Measurements from ENCODE around the gene ZNF487.
"Not testable (repeated sequence)": the region's sequence is repeated elsewhere in the genome, so short reads cannot be mapped to it uniquely, and the experiment has no call there.

ZNF487 gene

DNA sequence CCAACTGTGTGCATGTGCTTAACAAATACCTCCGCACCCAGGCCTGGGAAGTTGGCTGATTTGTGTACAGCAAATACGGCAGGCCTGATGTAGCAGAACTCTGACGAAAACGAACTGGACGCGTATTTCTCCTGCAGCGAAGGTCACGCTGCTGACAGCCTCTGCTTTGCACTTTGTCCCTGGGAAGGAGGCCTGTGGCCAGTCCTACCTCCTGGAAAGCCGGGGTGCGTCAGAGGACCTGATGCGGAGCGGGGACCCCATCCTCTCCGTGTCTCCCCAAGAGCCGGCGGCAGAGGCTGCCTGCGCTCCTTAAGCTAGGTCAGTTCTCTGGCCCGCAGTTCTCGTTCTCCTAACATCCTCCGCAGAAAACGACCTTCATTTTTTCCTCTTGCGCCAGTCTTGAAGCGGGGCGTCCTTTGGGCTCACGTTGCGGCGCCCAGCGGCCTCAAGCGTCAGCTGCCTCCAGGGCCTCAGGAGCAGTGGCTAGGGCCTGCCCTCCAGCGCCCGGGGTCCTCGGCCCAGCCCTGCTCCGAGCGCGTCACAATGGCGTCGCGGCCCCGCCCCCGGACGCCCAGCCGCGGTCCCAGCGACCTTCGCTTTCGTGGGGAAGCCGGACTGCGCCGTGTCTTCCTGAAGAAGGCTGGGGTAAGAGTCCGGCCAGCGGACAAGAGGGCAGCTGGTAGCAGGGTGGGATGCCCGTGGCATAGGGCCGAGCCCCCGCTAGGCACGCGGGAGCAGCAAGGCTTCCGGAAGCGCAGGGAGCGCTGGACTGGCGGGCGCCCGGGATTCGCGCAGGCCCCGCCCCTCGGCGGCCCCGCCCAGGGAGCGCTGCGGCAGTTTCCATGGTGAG lies at the start of gene ZNF487:
TSS of gene ZNF487 (plus strand) at position 821 of the 850 bp plus-strand sequence. CDS start 38,703 bp downstream, outside the sequence.
- DNase-seq, result peak; percentile 90
- in situ Hi-C loops (cut with HindIII; ENCODE audit: low pct_ligation_motif_present, low pct_unique_long_range_greater_than_20kb, low sequenced_read_pairs), result no loop called here

DNA sequence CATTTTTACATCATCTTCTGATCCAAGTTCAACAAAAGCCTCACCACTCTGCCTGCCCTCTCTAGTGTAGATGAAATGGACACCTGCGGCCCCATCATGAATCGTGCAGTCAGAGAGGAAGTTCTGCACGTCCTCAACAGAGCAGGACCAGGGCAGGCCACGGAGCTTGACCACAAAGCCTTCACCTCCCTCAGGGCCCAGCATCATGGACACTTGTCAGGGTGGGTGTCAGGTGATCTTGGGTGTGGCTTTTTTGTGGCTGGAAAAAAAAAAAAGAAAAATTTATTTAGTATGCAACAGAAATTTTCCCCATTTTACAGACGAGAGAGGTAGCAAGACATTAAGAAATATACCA lies 49.3 kb upstream of the ZNF487 start:
- no peak for DNase-seq
- in situ Hi-C loops (cut with HindIII; ENCODE audit: low pct_ligation_motif_present, low pct_unique_long_range_greater_than_20kb, low sequenced_read_pairs), result no loop called here

DNA sequence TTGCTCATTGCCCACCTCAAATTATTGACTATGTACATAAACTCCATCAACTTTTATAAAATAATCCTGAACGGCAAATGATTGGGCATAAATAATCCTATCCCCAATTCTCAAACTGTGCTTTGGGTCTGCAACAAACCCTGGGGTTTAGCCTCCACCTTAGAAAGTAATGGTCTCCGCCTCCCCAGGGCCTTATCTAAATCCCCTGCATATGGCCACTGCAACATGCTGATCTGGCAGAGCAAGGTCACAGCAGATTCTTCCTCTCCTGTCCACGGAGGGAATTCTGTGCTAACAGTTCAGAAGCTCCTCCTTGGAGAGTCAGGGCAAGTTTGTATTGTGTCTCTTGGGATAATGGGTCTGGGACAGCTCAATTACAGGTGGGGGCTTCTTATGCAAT lies 47.0 kb upstream of the ZNF487 start:
- in situ Hi-C loops (cut with HindIII; ENCODE audit: low pct_ligation_motif_present, low pct_unique_long_range_greater_than_20kb, low sequenced_read_pairs), result no loop called here
- DNase-seq, result no peak

DNA sequence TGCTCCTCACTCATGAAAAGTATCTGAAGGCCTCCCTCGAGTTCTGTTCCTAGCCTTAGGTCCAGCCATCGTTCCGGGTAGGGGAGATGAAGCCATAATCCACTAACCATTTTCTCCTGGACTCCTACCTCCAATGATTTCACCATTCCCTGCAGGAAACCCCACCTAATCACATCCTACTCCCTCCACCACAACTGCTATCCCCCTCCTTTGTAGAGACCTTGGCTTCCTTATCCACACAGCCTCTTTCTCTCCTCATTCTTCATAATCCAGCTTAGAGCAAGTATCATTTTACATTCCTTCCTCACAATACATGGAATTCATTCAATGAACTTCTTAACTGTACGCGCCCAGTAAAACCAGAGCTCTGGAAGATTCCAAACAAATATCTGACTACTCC lies 46.6 kb upstream of the ZNF487 start:
- in situ Hi-C loops (cut with HindIII; ENCODE audit: low pct_ligation_motif_present, low pct_unique_long_range_greater_than_20kb, low sequenced_read_pairs), result no loop called here
- DNase-seq, result no peak

DNA sequence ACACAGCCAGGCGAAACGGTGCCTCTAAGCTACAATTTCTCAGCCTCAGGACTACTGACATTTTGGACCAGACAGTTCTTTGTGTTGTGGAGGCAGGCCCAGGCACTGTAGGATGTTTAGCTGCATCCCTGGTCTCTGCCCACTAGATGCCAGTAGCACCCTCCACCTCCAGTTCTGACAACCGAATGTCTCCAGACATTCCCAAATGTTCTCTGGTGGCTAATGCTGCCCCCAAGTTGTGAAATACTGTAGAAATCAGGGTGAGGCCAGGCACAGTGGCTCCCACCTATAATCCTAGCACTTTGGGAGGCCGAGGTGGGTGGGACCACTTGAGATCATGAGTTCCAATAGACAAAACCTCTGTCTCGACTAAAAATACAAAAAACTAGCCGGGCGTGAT lies 46.2 kb upstream of the ZNF487 start:
- DNase-seq, result peak; percentile 61
- in situ Hi-C loops (cut with HindIII; ENCODE audit: low pct_ligation_motif_present, low pct_unique_long_range_greater_than_20kb, low sequenced_read_pairs), result no loop called here

DNA sequence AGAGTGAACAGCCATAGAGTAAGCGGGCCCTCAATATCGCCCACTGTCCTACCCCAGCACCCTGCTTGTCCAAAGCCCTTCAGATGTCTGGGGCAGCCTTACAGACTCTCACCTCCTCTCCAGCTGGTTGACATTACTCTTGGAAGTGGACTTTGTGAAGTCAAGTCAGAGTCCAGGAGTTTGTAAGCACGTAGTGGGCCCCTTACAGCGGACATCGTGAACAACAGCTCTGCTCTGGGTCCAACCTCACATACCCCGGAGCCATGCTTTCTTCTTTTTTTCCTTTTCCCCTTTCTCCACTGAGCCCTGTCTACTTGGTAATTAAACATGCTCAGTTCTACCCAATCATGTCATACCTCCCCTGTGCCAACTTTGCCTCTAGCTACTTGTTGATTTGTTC lies 45.4 kb upstream of the ZNF487 start:
- in situ Hi-C loops (cut with HindIII; ENCODE audit: low pct_ligation_motif_present, low pct_unique_long_range_greater_than_20kb, low sequenced_read_pairs), result no loop called here

DNA sequence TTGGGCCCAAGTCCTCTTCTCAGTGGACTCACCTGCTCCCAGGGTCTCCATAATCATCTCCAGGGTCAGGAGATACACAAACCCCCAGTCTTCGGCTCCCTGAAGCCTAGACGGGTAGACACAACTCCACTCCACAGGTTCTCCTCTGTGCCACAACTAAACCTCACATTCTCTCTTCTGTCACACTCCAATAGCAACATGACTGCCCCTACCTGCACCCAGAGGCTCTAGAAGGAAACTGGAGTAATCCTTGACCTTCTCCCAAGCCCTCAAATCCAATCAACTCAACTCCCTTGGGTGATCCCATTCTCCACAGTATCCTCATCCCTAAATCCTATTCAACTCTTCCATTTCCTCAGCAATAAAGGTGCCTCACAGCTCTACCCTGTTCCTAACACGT lies 44.2 kb upstream of the ZNF487 start:
- no peak for DNase-seq
- in situ Hi-C loops (cut with HindIII; ENCODE audit: low pct_ligation_motif_present, low pct_unique_long_range_greater_than_20kb, low sequenced_read_pairs), result no loop called here

More for the DNA sequence above, 45.4 kb upstream of the ZNF487 start:
- DNase-seq, result no peak

DNA sequence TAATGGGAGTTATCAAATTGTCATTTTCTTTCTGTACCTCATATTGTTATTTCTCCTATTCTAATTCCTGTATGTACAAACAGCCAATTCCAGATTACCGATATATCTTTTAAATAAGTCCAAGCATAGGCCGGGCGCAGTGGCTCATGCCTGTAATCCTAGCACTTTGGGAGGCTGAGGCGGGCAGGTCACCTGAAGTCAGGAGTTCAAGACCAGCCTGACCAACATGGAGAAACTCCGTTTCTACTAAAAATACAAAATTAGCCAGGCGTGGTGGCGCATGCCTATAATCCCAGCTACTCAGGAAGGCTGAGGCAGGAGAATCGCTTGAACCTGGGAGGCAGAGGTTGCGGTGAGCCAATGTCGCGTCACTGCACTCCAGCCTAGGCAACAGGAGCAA lies 43.7 kb upstream of the ZNF487 start:
- in situ Hi-C loops (cut with HindIII; ENCODE audit: low pct_ligation_motif_present, low pct_unique_long_range_greater_than_20kb, low sequenced_read_pairs); DNase-seq: not testable (repeated sequence)

DNA sequence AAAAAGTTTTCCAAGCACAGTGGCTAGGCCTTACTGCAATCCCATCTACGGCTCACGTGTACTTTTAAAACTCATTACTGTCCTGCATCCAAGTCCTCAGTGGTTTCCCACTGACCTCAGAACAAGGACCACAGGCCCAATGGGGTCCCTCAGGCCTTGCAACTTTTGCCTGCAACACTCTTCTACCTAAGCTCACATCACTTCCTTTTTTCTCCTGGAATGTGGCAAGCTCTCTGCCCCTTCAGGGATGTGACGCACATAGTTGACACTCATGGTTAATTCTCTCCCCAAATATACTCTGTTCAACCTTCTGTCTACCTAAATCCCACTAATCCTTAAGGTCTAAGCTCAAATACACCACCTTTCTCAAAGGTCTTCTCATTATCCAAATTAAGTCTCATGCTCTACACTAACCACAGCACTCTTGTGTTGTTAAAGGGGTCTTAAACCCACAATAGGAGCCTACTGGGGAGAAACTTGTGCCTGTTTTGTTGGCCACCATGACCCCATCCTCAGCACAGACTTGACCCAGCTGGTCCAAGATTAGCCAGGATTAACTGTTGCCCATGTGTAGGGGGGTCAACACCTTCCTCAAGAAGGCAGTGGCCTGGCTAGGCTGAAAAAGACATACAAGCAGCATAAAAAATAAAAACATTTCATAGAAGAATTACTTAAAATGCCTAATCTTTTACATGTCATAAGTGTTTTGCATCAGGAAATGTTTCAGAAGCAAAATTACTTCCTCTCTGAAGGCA lies 43.1 kb upstream of the ZNF487 start:
- in situ Hi-C loops (cut with HindIII; ENCODE audit: low pct_ligation_motif_present, low pct_unique_long_range_greater_than_20kb, low sequenced_read_pairs), result no loop called here
- no peak for DNase-seq

DNA sequence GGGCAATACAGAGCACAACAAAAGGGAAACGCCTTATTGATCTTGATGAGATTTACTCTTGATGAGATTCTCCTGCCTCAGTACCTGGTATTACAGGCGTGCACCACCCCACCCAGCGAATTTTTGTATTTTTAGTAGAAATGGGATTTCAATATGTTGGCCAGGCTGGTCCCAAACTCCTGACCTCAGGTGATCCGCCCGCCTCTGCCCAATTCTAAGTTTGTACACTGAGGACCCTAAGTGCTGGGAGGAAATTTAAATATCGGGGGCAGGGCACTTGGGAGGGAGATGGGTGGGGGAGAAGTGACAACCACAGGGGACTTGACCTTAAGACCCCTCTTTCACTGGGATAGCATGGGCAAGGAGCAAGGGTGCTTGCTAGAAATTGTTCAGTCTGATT lies 42.0 kb upstream of the ZNF487 start:
- DNase-seq, result no peak
- in situ Hi-C loops (cut with HindIII; ENCODE audit: low pct_ligation_motif_present, low pct_unique_long_range_greater_than_20kb, low sequenced_read_pairs), result no loop called here

DNA sequence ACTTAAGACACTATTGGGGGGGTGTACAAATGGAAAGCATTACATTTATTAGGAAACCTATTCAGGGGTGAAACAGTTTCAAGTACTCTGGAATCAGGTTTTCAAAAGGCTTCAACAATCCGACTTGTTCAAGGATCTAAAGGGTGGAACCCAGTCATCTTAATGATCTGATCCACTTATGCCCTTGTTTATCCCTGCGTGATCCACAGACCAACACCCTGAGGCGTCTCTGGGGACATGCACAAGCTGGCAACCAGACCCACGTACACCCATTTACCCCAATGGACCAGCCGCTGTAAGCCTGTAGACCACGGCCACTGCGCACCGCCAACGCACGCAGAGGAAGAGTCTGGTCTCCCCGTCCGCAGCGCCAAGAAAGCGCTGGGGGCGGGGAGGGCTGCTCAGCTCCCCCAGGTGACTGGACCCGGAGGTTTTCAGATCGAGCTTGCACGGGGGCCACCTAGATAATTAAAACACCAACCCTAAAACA lies 41.3 kb upstream of the ZNF487 start:
- in situ Hi-C loops (cut with HindIII; ENCODE audit: low pct_ligation_motif_present, low pct_unique_long_range_greater_than_20kb, low sequenced_read_pairs), result no loop called here
- peak; percentile 11 for DNase-seq

DNA sequence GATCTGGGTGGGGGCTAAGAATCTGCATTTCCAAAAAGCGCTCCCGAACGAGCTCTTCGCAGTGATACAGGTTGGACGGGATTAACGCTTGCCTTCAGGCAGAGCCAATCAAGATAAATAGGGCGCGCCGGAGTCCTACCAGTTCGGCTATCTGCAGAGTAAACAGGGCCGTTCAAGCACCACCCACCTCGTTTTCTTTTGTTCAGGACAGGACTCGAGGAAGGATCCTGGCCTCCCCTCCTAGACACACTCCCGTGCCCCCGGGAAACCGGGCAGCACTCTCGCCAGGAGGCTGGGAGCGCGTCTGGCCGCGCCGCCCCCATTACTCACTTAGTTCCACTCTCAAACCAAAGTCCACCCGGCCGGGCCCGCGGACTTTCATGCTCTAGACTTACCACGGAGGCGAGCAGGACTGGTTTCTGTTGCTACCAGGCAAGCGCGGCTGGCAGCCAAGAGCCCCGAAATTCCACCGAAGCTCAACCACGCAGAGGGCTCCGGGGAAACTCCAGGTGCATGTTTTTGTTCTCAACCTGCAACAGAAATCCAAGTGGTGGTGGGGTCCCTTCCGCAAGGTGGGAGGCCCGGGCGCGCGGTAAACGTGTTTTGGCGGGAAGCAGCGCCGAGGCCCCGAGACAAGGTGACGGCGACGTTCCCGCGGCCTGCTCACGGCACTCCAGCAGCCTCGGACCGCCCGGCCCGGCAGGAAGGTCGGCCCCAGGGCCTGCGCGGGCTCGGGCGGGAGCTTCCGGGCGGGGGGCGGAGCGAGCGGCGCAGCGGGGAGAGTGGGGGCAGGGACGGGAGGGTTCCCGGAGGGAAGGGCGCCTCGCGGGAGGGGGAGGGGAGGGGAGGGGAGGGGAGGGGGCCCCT lies 40.6 kb upstream of the ZNF487 start:
- peak; percentile 78 for DNase-seq
- in situ Hi-C loops (cut with HindIII; ENCODE audit: low pct_ligation_motif_present, low pct_unique_long_range_greater_than_20kb, low sequenced_read_pairs), result no loop called here

DNA sequence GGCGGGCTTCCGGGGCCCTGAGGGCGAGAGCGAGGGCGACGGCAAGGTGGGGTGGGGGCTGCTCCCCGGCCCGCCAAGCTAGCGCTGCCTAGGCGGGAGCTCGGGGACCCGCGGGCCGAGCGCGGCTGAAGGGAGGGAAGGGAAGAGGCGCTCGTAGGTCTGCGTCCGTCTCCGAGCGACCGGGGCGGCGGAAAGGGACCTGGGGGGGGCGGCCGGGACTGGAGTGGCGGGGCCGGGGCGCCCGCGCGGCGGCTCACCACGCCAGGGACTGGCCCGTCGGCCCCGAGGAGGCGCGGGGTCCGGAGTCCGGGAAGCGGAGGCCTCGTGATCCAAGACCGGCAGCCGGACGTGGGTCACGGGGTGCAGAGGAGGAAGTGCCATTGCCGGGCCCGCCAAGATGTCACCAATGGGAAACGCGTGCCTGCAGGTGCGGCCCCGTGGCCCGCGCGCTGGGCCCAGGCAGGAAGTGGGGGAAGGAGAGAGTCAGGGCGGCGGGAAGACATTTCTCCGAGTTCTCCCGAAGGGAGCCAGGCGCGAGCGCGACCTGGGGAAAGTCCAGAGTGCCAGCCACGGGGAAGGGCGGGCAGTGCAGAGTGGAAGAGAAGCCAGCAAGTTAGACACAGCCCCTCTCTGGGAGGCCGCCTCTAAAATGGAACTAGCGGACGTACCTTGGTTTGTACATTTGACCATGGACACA lies 39.8 kb upstream of the ZNF487 start:
- in situ Hi-C loops (cut with HindIII; ENCODE audit: low pct_ligation_motif_present, low pct_unique_long_range_greater_than_20kb, low sequenced_read_pairs), result no loop called here
- DNase-seq, result peak; percentile 92

DNA sequence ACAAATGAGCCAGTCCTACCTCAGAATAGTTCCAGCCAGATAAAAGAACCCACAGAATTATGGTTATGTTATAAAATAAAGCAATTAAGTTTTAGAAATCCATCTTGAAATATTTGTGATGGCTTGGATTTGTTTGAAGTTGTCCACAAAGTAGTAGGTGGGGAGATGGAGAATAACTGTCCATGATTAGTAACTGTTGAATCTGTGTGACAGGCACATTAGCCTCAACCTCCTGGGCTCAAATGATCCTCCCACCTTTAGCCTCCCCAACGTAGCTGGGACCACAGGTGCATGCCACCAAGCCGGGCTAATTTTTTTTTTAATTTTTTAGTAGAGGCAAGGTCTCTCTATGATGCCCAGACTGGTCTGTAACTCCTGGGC lies 38.0 kb upstream of the ZNF487 start:
- no peak for DNase-seq
- in situ Hi-C loops (cut with HindIII; ENCODE audit: low pct_ligation_motif_present, low pct_unique_long_range_greater_than_20kb, low sequenced_read_pairs), result no loop called here

DNA sequence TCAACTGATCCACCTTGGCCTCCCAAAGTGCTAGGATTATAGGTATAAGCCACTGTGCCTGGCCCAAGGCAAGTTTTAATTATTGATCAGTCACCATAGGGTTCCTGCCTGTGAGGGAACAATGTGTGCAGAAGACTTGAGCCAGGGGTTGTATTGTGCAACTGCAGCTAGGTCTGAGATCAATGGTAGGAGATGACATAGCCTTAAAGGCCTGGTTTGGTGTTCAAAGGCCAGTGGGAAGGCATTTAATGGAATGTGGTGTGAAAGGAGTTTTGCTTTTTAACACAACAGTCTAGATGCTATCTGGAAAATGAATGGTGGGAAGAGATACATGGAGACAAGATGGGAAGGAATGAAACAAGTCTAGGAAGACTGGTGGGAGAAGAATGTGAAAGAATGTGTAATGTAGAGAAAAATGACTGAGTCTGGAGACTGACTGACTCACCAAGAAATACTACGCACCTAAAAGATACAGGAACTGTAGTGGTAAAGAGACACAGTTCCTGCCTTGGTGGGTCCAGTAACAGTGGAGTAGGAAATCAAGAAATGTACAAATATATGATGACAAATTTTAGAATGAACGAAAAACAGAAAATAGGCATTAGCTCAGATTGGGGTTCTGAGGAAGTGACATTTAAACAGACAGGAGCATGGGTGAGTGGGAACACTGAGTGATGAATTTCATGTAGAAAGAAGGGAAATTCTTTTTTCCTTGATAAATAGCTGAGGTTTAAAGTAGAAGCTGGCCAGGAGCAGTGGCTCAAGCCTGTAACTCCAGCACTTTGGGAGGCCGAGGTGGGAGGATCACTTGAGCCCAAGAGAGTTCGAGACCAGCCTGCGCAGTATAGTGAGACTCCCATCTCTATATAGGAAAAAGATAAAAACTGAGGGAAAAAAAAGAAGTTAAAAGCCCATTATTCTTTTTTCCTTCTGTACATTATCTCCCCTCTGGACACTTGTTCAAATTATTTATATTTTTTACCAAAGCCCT lies 37.3 kb upstream of the ZNF487 start:
- no peak for DNase-seq
- in situ Hi-C loops (cut with HindIII; ENCODE audit: low pct_ligation_motif_present, low pct_unique_long_range_greater_than_20kb, low sequenced_read_pairs), result no loop called here

DNA sequence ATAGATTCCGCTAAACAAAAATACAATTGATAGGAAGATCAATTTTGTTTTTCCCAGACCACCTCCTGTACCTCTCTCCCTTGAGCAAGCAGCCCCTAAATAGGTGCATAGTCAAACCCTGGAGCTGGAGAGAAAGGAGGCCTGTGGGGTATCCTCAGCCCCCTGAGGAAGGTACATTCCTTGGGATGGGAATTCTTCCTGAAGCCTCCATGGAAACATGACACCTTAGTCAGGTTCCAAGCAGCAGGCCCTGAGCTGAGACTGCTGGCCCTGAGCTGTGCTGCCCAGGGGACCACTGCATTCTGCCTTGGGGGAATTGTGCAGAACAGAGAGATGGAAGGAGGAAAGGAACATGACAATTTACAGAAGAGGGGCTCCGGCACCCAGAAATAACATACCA lies 35.3 kb upstream of the ZNF487 start:
- in situ Hi-C loops (cut with HindIII; ENCODE audit: low pct_ligation_motif_present, low pct_unique_long_range_greater_than_20kb, low sequenced_read_pairs), result no loop called here
- DNase-seq, result no peak

DNA sequence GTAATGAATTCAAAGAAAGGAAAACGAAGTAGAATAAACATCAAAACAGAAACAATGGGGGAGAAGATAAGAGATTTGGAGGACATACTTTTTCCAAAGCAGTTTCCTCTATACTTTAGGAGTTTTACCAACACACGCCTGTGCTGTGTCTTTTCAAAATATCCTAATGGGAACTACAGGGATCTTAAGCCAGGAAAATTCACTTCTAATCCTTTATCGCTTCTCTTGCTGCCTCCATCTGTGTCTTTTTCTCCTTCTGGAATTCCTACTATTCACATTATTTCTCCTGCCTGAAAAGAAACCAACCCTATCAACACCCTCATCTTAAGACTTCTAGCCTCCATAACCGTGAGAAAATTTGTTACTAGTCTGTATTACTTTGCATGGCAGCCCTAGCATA lies 34.7 kb upstream of the ZNF487 start:
- in situ Hi-C loops (cut with HindIII; ENCODE audit: low pct_ligation_motif_present, low pct_unique_long_range_greater_than_20kb, low sequenced_read_pairs), result no loop called here
- DNase-seq, result no peak

Measured in ACHN (cell line).